ENCODE measurements around the gene PML.

PML gene

DNA sequence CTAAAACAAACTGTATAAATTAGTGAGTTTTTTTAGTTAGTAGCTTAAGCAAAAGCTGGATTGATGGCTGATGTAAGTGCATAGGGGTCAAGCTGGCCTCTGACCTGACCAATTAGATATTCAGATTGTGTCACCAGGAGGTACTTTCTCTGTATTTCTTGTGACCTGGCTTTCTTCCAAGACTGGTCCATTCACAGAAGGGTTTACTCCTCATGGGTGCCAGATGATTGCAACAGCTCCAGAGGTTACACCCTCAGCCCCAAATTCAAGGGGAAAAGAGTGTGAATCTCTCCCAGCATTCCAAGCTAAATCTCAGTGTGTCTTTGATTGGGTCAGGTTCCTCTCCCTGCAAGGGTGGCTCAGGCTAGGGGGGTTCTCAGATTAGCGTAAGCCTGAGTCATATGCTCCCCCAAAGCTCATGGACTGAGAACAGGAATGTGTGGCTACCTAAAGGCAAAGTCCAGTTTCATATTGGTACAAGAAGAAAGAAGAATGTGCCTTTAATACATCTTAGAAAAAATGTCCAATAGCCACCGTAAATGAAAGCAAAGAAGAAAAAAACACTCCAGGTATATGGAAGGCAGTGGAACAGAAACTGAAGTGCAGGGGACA lies 16.5 kb downstream of the PML start:
- no peak for DNase-seq

DNA sequence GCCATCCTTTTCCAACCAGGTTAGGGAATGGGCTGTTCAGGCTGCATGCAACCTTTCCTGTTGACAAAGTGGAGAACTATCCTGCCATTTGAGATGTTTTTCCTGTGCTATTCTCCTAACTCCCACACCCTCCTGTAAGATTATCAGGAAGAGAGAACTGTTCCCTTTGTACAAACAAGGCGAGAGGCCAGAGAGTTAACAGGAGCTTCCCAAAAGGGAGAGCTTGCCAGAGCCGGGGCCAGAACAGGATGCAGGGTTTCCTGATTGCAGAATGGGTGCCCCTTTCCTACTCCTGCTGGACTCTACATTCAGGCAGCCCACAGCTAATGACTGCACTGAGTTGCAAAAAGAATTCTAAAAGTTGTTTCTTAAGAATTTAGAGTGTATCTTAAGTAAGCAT lies 17.1 kb downstream of the PML start:
- DNase-seq, result no peak

DNA sequence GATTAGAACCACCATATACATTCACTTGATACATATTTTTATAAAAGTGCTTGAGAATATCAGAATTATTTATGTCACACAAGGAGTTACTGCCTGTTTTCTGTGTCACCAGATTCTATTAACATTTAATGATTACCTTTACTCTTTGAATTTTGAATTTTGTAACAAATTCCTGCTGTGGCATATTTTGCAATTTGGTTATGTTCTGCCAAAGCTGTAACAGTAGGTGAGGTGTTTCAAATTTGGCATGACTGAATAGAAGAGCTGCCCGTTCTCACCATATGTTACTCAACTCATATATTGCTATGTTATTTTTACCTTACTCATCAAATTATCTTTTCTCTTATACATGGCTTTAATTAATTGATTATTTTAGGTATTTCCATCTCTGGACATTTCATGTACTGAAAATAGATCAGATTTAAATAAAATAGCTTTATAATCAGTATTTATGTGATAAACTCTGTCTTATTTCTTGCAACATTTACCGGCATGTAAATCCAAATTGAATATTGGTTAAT lies 18.9 kb downstream of the PML start:
- no peak for DNase-seq

DNA sequence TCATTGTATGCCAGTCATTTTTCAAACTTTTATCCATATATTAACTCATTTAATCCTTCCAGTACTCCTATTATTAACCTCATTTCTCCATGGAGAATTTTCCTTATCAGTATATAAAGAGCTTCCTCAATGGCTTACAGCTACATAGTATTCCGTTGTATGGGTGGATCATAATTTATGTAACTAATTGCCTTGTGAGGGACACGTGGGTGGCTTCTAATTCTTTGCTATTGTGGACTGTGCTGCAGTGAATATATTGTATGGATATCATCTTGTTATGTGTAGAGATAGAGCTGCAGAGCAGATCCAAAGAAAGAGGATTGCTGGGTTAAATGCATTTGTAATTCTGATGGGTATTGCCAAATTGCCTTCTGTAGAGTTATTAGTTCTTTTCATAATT lies 25.2 kb downstream of the PML start:
- no peak for DNase-seq

DNA sequence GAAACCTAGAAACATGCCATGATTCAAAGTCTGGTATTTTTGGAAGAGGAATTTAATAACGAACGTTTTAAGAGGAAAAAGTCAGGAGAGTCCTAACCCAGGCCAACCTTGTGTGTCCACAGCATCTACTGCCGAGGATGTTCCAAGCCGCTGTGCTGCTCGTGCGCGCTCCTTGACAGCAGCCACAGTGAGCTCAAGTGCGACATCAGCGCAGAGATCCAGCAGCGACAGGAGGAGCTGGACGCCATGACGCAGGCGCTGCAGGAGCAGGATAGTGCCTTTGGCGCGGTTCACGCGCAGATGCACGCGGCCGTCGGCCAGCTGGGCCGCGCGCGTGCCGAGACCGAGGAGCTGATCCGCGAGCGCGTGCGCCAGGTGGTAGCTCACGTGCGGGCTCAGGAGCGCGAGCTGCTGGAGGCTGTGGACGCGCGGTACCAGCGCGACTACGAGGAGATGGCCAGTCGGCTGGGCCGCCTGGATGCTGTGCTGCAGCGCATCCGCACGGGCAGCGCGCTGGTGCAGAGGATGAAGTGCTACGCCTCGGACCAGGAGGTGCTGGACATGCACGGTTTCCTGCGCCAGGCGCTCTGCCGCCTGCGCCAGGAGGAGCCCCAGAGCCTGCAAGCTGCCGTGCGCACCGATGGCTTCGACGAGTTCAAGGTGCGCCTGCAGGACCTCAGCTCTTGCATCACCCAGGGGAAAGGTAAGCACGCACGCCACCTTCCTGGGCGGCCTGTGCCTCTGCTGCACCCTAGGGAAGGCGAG lies 28.4 kb downstream of the PML start:
- no peak for DNase-seq

DNA sequence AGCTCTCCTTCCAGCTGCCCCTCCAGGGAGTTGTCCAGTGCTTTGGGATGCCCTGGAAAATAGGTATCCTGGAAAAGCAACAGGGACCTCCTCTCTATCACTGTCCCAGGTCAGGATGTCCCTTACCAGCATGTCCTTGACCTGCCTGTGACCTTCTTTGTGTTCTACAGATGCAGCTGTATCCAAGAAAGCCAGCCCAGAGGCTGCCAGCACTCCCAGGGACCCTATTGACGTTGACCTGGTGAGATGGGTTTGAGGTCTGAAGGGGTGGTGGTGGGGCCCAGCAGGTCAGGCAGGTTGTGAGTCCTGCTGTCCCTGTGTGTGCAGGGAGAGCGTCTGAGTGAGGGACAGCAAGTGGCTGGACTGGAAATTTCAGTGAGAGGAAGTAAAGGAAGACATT lies 30.2 kb downstream of the PML start:
- no peak for DNase-seq

DNA sequence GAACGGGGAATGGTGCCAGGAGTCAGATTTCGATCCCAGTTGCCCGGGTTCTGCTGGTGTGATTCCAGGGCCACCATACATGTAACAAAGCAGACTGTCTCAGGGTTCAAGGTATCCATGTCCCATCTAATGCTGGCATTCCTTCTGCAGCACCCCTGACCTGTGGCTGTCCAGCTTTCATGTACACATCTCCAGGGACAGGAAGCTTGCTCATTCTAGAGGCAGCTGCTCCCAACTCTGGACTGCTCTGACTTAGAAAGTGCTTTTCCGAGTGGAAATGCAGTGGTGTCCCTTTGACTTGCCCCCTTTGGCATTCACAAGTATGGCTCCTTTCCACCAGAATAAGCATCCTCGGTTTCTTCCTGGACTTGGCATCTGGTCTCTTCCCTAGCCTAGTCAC lies 30.9 kb downstream of the PML start:
- no peak for DNase-seq

DNA sequence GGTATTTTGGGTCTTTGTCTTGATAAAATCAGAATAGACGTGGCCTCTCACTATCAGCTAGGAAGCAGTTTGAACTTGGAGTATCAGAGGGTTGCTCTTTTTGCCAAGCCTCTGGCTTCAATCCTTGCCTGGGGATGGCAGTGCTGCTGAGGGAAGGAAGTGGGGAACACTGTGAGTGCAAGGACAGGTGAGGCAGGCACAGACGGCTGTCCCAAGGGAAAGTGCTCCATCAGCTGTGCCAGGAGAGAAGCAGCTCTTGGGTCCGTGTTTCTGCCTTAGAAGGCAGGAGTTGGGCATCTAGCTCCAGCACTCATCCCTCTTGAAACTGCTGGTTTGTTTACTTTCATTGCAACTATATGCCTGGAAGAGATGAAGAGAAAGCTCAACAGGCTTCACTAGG lies 33.2 kb downstream of the PML start:
- no peak for DNase-seq

DNA sequence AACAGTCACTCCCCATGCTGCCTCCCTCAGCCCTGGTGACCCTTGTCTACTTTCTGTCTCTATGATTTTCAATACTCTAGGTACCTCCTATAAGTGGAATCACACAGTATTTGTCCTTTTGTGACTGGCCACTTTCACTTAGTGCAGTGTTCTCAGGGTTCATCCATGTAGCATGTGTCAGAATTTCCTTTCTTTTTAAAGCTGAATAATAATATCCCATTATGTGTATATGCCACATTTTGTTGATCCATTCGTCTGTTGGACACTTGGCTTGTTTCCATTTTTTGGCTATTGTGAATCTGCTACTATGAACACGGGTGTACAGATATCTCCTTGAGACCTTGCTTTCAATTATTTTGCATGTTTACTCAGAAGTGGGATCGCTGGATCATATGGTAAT lies 34.1 kb downstream of the PML start:
- no peak for DNase-seq

DNA sequence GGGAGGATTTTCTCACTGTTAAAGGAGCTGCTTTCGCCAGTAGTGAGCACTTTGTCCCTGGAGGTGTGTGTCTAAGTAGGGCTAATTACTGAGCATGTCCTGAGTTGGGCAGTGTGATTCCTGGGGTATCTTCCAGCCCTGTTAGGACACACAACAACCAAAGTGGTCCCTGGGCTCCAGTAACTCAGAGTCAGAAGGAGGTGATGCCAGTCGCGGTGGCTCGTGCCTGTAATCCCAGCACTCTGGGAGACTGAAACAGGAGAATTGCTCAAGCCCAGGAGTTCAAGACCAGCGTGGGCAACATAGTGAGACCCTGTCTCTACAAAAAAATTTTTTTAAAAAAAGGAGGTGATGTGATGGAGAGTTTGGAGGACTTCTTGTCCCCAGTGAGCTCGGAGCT lies 37.5 kb downstream of the PML start:
- no peak for DNase-seq

DNA sequence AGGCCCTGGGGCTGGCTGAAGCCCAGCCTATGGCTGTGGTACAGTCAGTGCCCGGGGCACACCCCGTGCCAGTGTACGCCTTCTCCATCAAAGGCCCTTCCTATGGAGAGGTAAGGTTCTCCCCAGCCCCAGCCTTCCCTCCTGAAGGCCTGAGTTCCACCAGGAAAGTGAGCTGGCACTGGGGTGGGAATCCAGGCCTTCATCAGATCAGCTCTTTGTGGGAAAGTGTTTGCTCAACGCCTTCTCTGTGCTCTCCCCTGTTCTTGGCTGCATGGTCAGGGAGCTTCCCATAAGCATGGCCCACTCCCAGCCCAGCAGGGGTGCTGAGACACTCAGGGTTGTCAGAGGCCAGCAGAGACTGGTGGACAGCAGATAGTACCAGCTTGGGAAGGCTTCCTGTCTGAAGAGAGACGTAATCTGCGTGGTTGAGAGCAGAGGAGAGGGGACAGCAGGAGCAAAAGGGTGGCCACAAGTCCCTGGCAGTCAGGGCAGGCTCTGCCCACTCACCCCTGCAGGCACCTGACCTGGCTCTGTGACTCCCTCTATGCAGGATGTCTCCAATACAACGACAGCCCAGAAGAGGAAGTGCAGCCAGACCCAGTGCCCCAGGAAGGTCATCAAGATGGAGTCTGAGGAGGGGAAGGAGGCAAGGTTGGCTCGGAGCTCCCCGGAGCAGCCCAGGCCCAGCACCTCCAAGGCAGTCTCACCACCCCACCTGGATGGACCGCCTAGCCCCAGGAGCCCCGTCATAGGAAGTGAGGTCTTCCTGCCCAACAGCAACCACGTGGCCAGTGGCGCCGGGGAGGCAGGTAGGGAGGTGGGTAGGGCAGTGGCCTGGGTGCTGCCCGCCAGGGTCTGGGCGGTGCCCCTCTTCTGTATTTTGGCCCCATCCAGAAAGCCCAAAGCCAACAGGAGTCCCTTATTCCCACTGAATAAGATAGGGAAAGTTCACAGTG lies 38.4 kb downstream of the PML start:
- DNase-seq, result no peak

DNA sequence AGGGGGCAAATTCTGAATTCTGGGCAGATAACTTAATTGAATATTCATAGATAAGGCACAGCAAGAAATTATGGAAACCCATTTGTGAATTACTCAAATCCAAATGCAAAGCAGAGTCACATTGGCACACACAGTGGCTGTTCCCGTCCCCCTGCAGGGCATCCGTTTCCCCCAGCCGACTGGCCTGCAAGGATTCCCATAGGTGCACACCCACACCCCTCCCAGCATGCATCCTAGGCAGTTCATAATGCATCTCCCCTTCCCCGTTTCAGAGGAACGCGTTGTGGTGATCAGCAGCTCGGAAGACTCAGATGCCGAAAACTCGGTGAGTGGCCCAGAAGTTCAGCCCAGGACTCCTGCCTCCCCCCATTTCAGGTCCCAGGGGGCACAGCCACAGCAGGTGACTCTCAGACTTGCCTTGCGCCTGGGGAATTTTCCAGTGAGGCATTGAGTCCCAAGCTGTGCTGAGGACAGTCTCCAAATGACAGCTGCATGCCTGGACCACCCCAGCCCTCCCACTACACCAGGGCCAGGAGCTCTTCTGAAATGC lies 39.8 kb downstream of the PML start:
- no peak for DNase-seq

DNA sequence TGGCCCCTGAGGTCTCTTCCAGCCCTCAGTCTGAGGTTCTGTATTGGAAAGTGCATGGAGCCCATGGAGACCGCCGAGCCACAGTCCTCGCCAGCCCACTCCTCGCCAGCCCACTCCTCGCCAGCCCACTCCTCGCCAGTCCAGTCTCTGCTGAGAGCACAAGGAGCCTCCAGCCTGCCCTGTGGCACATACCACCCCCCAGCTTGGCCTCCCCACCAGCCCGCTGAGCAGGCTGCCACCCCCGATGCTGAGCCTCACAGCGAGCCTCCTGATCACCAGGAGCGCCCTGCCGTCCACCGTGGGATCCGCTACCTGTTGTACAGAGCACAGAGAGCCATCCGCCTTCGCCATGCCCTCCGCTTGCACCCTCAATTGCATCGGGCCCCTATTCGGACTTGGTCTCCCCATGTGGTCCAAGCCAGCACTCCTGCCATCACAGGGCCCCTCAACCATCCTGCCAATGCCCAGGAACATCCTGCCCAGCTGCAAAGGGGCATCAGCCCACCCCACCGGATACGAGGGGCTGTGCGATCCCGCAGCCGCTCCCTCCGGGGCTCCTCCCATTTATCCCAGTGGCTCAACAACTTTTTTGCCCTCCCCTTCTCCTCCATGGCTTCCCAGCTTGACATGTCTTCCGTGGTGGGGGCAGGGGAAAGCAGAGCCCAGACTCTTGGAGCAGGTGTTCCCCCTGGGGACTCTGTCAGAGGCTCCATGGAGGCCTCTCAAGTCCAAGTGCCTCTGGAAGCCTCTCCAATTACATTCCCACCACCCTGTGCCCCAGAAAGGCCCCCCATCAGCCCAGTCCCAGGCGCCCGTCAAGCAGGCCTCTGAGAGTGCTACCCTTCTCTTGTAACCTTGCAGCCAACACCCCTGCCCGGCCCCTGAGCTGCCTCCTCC lies 40.9 kb downstream of the PML start:
- DNase-seq, result no peak

DNA sequence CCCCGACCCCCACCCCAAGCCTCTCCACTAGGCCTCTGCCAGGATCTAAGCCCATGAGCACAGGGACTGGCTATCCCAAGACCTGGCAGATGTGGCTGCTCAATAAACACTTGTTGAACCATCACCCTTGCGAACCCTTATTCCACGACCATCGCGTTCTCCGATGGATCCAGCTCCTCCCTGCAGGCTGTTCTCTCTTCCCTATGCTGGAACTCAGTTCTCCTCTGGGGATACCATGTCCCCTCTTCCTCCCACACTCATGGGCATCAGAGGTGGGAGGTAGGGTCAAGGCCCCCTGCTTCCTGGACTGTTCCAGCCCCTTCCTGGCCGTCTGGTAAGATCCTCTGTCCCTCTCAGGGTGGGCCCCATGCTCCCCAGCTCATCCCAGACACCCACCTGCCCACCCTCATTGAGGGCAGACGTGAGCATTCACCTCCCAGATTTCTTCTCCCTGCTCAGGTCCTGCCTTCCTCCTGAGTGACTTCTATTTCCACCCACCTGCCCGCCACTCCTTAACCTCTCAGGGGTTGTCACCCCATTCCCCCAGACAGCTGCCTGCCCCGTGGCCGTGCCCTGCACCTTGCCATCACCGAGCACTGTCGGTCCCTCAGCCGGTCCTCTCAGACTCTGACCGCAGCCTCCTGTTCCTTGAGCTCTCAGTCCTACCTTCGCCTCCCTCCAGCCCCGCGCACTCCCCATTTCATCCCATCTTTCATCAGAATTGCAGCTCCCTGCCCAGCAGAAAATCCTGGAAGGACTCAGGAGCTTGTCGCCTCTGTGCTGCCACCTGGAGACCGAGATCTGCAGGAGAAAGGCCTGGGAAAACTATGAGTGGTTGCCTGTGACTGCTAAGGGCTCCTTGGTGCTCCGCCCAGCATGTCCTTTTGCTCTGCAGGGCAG lies 42.0 kb downstream of the PML start:
- DNase-seq, result no peak

DNA sequence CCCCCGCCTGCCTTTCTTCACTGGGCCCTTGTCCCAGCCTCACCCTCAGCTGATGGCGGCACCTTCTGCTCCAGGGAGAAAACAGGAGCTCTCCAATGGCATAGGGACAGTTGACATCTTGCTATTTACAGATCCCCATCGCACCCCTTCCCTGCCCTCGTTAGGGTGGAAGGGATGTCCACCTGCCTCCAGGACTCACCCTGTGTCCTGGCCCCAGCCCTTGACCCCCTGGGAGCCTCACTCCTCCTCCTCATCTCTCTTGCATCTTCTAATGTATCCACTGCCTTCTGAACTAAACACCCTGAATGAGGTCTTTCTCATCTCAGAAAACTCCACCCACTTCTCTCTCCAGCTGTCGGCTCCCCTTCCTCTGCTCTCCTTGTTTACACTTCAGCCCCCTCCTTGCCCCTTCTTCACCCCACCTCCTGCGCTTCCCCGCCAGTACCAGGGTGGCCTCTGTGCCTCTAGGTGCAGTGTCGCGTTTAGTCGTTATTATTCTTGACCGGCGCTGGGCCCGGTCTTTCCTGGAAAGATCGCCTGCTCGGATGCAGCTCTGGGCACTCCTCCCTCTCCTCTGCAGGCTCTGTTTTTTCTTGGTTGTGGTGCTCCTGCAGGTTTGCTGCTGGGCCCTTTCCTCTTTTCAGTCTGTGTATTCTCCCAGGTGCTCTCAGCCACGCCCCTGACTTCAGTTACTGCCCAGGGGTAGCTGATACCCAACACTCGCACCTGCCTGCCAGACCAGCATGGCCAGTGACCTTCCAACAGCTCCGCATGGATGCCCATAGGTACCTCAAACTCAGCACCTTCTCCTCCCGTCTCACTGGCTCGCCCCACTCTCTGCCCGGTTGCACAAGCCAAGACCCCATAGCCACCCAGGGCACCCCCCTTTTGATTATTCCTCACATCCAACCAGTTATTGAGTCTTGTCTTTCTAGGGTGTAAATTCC lies 42.9 kb downstream of the PML start:
- DNase-seq, result no peak

DNA sequence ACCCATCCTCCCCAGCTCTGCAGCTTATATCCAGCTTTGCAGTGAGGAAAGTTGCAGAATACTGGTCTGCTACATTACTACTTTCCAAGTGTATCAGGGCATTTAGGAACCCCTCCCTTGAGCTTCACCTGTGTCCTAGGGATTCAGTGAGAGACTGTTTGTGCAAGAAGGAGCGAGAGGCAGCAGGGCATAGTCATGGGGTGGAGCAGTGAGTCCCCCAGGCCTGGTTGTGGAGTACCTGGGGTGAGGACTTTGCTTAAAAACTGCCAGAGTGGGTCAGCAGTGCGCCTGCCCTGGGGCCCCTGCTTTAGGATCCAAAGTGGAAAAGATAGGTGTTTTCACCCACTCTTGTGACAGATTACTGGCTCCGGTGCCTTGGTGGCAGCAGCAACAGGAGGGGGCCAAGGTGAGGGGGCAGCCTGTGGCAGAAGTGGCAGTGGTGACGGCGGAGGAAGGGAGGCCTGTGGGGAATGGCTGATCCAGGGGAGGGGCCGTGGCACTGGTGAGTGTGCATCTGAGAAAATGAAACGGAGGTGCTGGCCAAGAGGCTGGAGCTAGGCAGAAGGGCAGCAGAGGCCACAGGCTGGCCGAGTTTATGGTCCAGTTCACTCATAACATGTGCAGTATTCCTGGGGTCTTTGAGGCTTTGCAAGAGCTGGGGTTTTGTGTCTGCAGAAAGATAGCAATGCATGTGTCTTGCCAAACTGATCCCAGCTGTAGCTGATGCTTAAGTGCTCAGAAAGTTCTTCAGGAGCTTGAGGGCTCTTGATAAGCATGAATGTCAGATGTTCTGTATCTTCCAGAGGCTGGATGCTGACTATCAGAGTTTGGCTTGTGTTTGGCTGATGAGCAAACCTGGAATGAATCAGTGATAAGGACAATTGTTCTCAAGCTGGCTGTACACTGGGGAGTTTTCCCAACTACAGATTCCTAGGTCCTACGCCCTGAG lies 44.5 kb downstream of the PML start:
- no peak for DNase-seq

DNA sequence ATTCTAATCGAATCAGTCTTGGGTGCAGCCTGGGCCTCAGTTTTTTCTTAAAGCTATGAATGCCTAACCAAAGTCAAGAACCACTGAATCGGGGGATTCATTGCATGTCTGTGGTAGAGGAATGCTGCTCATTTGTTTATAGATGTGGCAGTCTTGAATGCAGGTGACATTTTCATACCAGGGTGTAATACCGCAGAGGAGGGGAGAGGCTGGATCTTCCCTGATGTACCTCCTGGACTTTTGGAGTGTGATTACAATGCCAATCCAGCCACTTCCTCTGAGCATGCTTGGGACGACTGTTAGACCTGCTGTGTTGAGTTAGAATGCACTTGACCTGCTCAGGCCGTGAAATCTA lies 45.1 kb downstream of the PML start:
- no peak for DNase-seq

DNA sequence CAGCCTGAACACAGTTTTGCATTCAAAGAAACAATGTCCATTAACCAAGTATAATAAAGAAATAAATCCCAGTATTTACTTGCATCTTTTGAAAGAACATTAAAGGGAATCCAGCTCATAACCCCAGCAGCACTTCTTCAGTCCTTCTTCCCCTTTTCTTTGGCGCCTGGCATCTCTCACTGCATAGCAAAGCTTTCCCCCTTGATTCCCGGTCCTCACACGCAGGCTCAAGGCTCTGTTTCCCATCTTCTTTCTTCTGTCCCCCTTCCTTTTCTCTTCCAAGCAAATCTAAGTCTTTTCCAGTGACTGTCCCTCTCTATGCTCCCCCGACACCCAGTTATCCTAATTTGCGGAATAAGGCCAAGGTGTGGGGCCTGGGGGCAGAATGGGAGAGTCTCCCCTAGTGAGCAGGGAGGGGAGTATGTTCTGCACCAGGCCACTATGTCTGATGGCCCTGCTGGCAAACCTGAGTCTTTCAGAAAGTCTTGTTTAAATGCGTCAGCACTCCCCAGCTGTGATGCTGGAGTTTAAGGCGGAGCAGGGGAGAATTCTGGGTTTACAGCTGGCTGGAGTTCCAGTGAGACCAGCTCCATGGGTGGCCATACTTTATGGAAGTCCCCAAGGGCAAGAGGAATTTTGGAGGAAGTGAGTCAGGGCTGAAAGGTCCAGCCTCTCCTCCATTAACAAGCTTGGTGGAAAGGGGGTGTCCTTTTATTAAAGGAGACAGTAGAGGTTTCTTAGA lies 45.8 kb downstream of the PML start:
- no peak for DNase-seq

All from activated naive CD4-positive, alpha-beta T cell treated with anti-CD3 and anti-CD28 coated beads, Interleukin-2, amount 50 U/mL, for 16 hours (primary cell).